ENCODE measurements around the gene OSBP2. TPM values are rescaled to one million over a fixed set of nuclear protein-coding genes. Genes with fewer than 3 reads are reported as not detected.

Gene OSBP2
- total and polyA plus RNA-seq, 2 of the 13 experiments (the other 11 are each of a cell fraction or from before 2014, with no cell fraction given) = 5.0 to 7.7 TPM

GRCh38 chr22:30906946-30907345, 212.3 kb downstream of the OSBP2 start:
- in situ Hi-C loops (cut with HindIII; ENCODE audit: extremely low pct_ligation_motif_present, low pct_unique_long_range_greater_than_20kb) (no loop called here), intact Hi-C loops (cut with micrococcal nuclease; ENCODE audit: unreplicated experiment) (no loop called here)
- FAIRE-seq = no peak
- ChIA-PET CTCF (ENCODE audit: low intra/inter-chr PET ratio, low total read pairs) (no interaction called here), POLR2A (no interaction called here)
- BruUV-seq (replicated peaks) = no TSS peak
- Histone ChIP-seq H3K4me1 (ENCODE audit: insufficient read depth, low read length) (no peaks in the 10 kb centered on the region), H2AFZ (ENCODE audit: low read length) (no peak overlapping the region), H4K20me1 (ENCODE audit: insufficient read depth, low read length) (no peaks in the 10 kb centered on the region), H3K79me2 (ENCODE audit: insufficient read depth, low read length) (no peaks in the 10 kb centered on the region), H3K4me2 (ENCODE audit: low read depth, low read length) (no peak overlapping the region), H3K27me3 (ENCODE audit: control insufficient read depth in 1 of 2, insufficient read depth in 2 of 2, low read length in 2 of 2) (no peaks in the 10 kb centered on the region; a peak in 1 of 5 replicates), H3K9me3 (ENCODE audit: low read length) (no peaks in the 10 kb centered on the region), H3K36me3 (replicated peaks in 1 of 2; ENCODE audit: control insufficient read depth in 1 of 2, insufficient read depth in 2 of 2, low read length in 2 of 2) (peaks cover 6 to 14% of the 10 kb centered on the region in 2 experiments; a peak in 2 of 5 replicates), H3K9ac (ENCODE audit: insufficient read depth, low read depth, low read length) (no peak overlapping the region), H3K27ac (ENCODE audit: extremely low read length, insufficient read depth, low read length) (no peak overlapping the region), H3K4me3 (replicated peaks in 1 of 3; ENCODE audit: insufficient read depth in 1 of 3, low read depth in 2 of 3, low read length in 3 of 3) (no peak overlapping the region)
- TF ChIP-seq MED1 (CRISPR knock-in tag; IDR thresholded peaks at IDR 0.05) = no peak
- no peak for TF ChIP-seq KLF6 (CRISPR knock-in tag; IDR thresholded peaks at IDR 0.05)
- TF ChIP-seq ELF3 (CRISPR knock-in tag; IDR thresholded peaks at IDR 0.05) = no peak
- TF ChIP-seq ZNF639 (CRISPR knock-in tag; conservative IDR thresholded peaks at IDR 0.05) = no peak
- TF ChIP-seq ZNF761 (CRISPR knock-in tag; conservative IDR thresholded peaks at IDR 0.05) = no peak
- no peak for TF ChIP-seq ZNF710 (CRISPR knock-in tag; IDR thresholded peaks at IDR 0.05; ENCODE audit: borderline replicate concordance)
- no peak for TF ChIP-seq ZFP41 (CRISPR knock-in tag; IDR thresholded peaks at IDR 0.05; ENCODE audit: borderline replicate concordance)
- no peak for TF ChIP-seq NR2F2 (IDR thresholded peaks at IDR 0.05; ENCODE audit: borderline replicate concordance, low read depth)
- no peak for TF ChIP-seq ZNF225 (CRISPR knock-in tag; IDR thresholded peaks at IDR 0.05)
- TF ChIP-seq ZNF780A (CRISPR knock-in tag; IDR thresholded peaks at IDR 0.05) = no peak
- no peak for TF ChIP-seq CBX1 (IDR thresholded peaks at IDR 0.05; ENCODE audit: low read depth)
- no peak for TF ChIP-seq THAP8 (CRISPR knock-in tag; IDR thresholded peaks at IDR 0.05; ENCODE audit: borderline replicate concordance)
- no peak for DNase-seq (ENCODE audit: low spot score)
- no peak for ATAC-seq
- WGBS (ENCODE audit: low lambda C conversion rate) = 100% methylated on average over 1 of the region's 1 CpG
